ENCODE measurements around the gene ACSF2.

The ACSF2 gene

GRCh38 chr17:50479522-50480141, 53.6 kb downstream of the ACSF2 start:
- peak; percentile 89 for DNase-seq

GRCh38 chr17:50480142-50480764, 54.2 kb downstream of the ACSF2 start:
- DNase-seq: no peak

- no peak for DNase-seq
These were observed 55.0 kb downstream of the ACSF2 start for GRCh38 chr17:50480854-50481490.

GRCh38 chr17:50481648-50482047, 55.6 kb downstream of the ACSF2 start:
- DNase-seq: no peak

- no peak for DNase-seq
These were observed 56.1 kb downstream of the ACSF2 start for GRCh38 chr17:50482110-50482509.

- DNase-seq: peak; percentile 88
These were observed 56.5 kb downstream of the ACSF2 start for GRCh38 chr17:50482516-50482915.

- no peak for DNase-seq
These were observed 57.2 kb downstream of the ACSF2 start for GRCh38 chr17:50483266-50483665.

GRCh38 chr17:50484386-50485155, 58.6 kb downstream of the ACSF2 start:
- DNase-seq: no peak

- DNase-seq: no peak
These were observed 61.4 kb downstream of the ACSF2 start for GRCh38 chr17:50487213-50488096.

GRCh38 chr17:50488880-50489279, 62.9 kb downstream of the ACSF2 start:
- no peak for DNase-seq

GRCh38 chr17:50491505-50491904, 65.5 kb downstream of the ACSF2 start:
- no peak for DNase-seq

GRCh38 chr17:50492214-50492613, 66.2 kb downstream of the ACSF2 start:
- DNase-seq: no peak

GRCh38 chr17:50493744-50494143, 67.7 kb downstream of the ACSF2 start:
- no peak for DNase-seq

- no peak for DNase-seq
These were observed 69.3 kb downstream of the ACSF2 start for GRCh38 chr17:50495217-50495823.

- DNase-seq: no peak
These were observed 69.9 kb downstream of the ACSF2 start for GRCh38 chr17:50495918-50496317.

GRCh38 chr17:50498021-50498874, 72.2 kb downstream of the ACSF2 start:
- no peak for DNase-seq

GRCh38 chr17:50499270-50499669, 73.3 kb downstream of the ACSF2 start:
- no peak for DNase-seq

GRCh38 chr17:50499721-50500120, 73.7 kb downstream of the ACSF2 start:
- DNase-seq: no peak

GRCh38 chr17:50501054-50501453, 75.0 kb downstream of the ACSF2 start:
- peak; percentile 57 for DNase-seq

- no peak for DNase-seq
These were observed 76.4 kb downstream of the ACSF2 start for GRCh38 chr17:50502301-50502990.

Measured in eye (tissue), 1 donor.